GM10266 (cell line): ENCODE results near the gene ZNF18.

ENCODE experiments used
- DNase-seq: peaks from one replicate; pipeline ENCODE4 v3.0.0; 2012; ENCODE audit errors: extremely low spot score
- TF ChIP-seq, protein P1 (sequence below): IDR thresholded peaks from 2 replicates; pipeline ENCODE4 v1.5.1; 2012; ENCODE audit warnings: mild to moderate bottlenecking, low read depth; ENCODE audit not compliant: control insufficient read depth, insufficient read depth; ENCODE audit errors: missing control alignments

The ZNF18 gene

DNA sequence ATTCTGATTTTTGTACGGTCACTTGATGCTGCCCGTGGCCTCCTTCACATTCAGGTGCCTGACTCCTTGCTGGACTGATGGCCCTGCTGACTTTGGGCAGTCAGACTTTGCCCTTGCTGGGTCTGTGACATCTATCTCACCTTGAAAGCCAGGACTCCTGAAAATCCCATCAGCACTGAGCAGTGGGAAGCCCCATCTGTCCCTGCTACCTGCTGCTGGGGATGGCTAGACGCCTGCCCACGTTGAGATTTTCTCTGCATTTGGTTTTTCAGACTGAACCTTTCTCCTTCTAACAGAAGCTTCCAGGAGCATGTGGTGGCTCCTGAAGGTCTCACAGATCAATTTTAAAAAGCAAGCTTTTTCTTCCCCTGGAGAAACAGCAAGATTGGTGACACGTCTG is 10.2 kb upstream of the ZNF18 start:
- TF ChIP-seq, protein P1, sequence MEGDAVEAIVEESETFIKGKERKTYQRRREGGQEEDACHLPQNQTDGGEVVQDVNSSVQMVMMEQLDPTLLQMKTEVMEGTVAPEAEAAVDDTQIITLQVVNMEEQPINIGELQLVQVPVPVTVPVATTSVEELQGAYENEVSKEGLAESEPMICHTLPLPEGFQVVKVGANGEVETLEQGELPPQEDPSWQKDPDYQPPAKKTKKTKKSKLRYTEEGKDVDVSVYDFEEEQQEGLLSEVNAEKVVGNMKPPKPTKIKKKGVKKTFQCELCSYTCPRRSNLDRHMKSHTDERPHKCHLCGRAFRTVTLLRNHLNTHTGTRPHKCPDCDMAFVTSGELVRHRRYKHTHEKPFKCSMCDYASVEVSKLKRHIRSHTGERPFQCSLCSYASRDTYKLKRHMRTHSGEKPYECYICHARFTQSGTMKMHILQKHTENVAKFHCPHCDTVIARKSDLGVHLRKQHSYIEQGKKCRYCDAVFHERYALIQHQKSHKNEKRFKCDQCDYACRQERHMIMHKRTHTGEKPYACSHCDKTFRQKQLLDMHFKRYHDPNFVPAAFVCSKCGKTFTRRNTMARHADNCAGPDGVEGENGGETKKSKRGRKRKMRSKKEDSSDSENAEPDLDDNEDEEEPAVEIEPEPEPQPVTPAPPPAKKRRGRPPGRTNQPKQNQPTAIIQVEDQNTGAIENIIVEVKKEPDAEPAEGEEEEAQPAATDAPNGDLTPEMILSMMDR, result no peak
- no peak for DNase-seq

DNA sequence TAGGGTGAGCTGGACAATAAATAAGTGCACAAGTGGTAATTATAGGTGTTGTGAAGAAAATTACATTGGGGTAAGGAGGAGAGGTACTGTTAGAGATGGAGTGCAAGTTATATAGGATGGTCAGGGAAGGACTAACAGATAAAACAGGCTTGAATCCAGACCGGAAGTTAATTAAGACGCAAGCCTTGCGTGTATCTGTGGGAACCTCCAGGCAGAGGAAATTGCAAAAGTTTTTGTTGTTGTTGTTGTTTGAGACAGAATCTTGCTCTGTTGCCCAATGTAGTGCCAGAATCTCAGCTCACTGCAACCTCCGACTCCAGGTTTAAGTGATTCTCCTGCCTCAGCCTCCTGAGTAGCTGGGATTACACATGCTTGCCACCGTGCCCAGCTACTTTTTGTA is 2.4 kb upstream of the ZNF18 start:
- DNase-seq, result no peak
- TF ChIP-seq, protein P1, result no peak

DNA sequence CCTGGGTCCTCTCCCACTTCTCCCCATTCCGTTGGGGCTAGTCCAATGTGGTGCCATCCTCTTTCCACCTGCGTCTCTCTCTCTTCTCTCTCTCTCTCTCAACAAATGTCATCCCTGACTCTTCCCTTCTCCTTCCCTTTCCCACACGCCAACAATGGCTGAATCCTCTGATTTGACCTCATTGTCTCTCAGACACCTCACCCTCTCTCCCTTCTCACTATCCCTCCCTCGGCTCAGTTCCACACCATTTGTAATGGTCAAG is 628 bp upstream of the ZNF18 start:
- TF ChIP-seq, protein P1, result no peak
- DNase-seq, result no peak

DNA sequence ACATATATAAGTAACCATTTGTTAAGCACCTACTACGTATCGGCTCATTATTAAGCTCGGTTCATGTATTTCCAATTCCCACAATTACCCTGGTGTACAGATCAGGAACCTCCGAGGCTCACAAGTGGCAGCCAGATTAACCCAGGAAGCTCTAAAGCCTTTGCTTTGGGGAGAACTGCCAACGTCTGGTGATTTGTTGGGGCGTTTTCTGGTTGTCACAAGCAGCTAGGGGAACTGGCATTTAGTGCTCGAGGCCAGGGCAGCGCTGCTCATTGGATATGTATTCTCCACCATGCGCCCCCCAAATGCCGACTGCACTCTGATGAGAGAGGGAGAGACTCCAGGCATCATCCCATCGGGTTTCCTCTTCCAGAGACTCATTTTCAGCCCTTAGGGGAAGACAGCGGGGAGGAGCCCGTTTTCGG is 541 bp downstream of the ZNF18 start:
- no peak for DNase-seq
- TF ChIP-seq, protein P1, result no peak

DNA sequence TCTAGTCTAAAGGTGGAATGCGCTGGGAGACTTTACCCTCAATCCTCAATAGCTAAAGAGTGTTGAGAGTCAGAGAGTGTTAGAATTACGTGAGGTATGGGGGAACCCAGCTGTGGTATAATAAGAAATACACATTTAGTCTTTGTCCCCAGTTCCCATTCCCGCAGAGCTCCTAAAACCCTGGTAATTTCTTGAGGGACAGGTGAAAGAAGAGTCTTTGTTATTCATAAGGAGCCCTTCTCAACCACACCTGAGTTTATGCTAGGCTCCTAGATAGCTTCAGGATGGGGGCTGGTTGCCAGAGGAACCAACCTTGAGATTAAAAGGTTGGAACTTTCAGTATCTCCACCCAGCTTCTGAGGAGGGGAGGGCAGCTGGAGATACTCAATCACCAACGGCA is 5.8 kb downstream of the ZNF18 start:
- TF ChIP-seq, protein P1, result no peak
- DNase-seq, result no peak

DNA sequence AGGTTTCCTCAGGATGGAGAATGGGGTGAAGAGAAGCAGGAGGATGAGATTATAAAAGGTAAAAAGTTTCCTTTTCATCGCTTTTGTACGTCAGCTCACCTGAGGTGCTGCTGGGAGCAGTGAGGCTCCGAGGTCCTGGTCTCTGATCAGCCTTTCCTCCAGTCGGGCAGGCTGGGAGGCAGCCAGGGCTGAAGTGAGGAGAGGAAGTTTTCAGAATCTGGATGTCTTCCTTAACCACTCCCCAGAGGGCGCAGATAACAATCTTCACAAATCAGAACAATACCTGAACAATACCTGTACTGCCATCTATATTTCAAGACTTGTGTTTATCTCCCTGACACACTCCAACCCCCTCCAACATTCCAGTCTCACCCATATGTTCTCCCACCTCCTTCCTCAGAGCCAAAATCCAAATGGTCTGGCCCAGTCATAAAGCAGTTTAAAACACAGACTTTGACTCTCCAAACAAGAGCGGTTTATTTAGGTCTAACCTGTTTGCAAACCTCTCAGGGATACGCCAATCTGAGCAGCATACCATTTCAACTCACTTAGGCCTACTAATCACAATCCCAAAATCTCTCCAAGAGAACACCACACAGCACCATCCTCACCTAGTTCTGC is 6.8 kb downstream of the ZNF18 start:
- DNase-seq, result no peak
- TF ChIP-seq, protein P1, result no peak

DNA sequence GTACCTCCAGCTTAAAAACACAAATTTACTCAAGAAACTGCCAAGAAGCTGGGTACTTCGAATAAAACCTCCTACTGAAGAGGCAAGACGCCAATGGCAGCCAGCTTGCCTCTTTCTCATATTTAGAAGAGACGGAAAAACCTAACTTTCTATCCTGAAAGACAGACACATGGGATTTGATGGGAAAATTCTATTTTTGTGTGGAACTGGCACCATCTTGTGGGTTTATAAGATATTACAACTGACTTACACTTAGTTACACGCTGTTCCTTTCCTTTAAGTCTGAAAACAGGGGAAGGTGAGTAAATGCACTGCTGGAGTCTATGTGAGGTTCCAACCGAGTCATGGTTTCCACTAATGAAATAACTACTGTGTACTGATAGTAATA is 10.3 kb downstream of the ZNF18 start:
- DNase-seq, result no peak
- TF ChIP-seq, protein P1, result peak; percentile 37
